Liver (tissue), 9 donors: ENCODE results near the gene RBFOX1. TPM values are rescaled to one million over a fixed set of nuclear protein-coding genes. Genes with fewer than 3 reads are reported as not detected.

Experiments
- DNase-seq: peaks from one replicate; pipeline ENCODE4 v3.0.0-alpha.2; 2017; ENCODE audit warnings: low spot score
- H3K27ac ChIP-seq, 2 donors: one replicate each; pipeline ENCODE4 v1.7.0; 2013; ENCODE audit warnings: inconsistent platforms in 2 of 2, low read length in 2 of 2, control low read depth in 1 of 2, low read depth in 1 of 2, mild to moderate bottlenecking in 1 of 2
- H3K27me3 ChIP-seq, 4 donors: one replicate each; pipeline versions ENCODE4 v1.6.1 to v1.7.0; 2013; ENCODE audit warnings: low read length in 3 of 4, inconsistent platforms in 1 of 4, mild to moderate bottlenecking in 1 of 4, moderate library complexity in 1 of 4; ENCODE audit not compliant: control insufficient read depth in 4 of 4, insufficient read depth in 4 of 4
- H3K36me3 ChIP-seq, 4 donors: one replicate each; pipeline versions ENCODE4 v1.6.1 to v1.7.0; 2013; ENCODE audit warnings: low read length in 3 of 4, mild to moderate bottlenecking in 3 of 4, low read depth in 1 of 4, moderate library complexity in 1 of 4; ENCODE audit not compliant: control insufficient read depth in 4 of 4, insufficient read depth in 3 of 4
- H3K4me1 ChIP-seq, 4 donors: one replicate each; pipeline versions ENCODE4 v1.6.1 to v1.7.0; 2013; ENCODE audit warnings: low read length in 3 of 4, mild to moderate bottlenecking in 3 of 4, moderate library complexity in 1 of 4; ENCODE audit not compliant: control insufficient read depth in 4 of 4, insufficient read depth in 4 of 4
- H3K4me3 ChIP-seq, 3 donors: one replicate each; pipeline versions ENCODE4 v1.6.1 to v1.7.0; 2013; ENCODE audit warnings: low read length in 3 of 3, control low read depth in 1 of 3, low read depth in 1 of 3, mild to moderate bottlenecking in 1 of 3
- H3K9ac ChIP-seq, 2 donors: one replicate each; pipeline ENCODE4 v1.7.0; 2013; ENCODE audit warnings: low read length in 2 of 2, mild to moderate bottlenecking in 2 of 2, moderate library complexity in 2 of 2, control low read depth in 1 of 2, low read depth in 1 of 2
- H3K9me3 ChIP-seq, 4 donors: one replicate each; pipeline versions ENCODE4 v1.6.1 to v1.7.0; 2013; ENCODE audit warnings: low read length in 3 of 4; ENCODE audit not compliant: control insufficient read depth in 4 of 4
- ATF3 ChIP-seq: IDR thresholded peaks from 2 replicates; pipeline ENCODE4 v1.6.1; 2016; ENCODE audit warnings: antibody characterized with exemption
- CTCF ChIP-seq: fragments of 150-350 bp; IDR thresholded peaks from 2 replicates; pipeline ENCODE4 v1.5.1; 2017; ENCODE audit warnings: improper control_type of control experiment, low read depth, low read length; ENCODE audit not compliant: missing input control
- EGR1 ChIP-seq, 2 donors: IDR thresholded peaks; 2 replicates each; pipeline ENCODE4 v1.6.1; 2016 to 2018; ENCODE audit warnings: antibody characterized with exemption in 2 of 2, low read depth in 2 of 2
- FOXA1 ChIP-seq: IDR thresholded peaks from 2 replicates; pipeline ENCODE4 v1.6.1; 2016; ENCODE audit warnings: antibody characterized with exemption
- FOXA2 ChIP-seq: IDR thresholded peaks from 2 replicates; pipeline ENCODE4 v1.6.1; 2016; ENCODE audit warnings: antibody characterized with exemption
- GABPA ChIP-seq, 2 donors: IDR thresholded peaks in 1 of 2; conservative IDR thresholded peaks in 1 of 2; 2 replicates each; pipeline ENCODE4 v1.6.1; 2016; ENCODE audit warnings: antibody characterized with exemption in 2 of 2, mild to moderate bottlenecking in 1 of 2, moderate library complexity in 1 of 2
- HNF4A ChIP-seq, 2 donors: conservative IDR thresholded peaks; 2 replicates each; pipeline ENCODE4 v1.6.1; 2016; ENCODE audit warnings: antibody characterized with exemption in 2 of 2, mild to moderate bottlenecking in 2 of 2
- HNF4G ChIP-seq: IDR thresholded peaks from 2 replicates; pipeline ENCODE4 v1.6.1; 2016; ENCODE audit warnings: antibody characterized with exemption
- JUND ChIP-seq, 2 donors: IDR thresholded peaks; 2 replicates each; pipeline ENCODE4 v1.6.1; 2016; ENCODE audit warnings: antibody characterized with exemption in 2 of 2
- MAX ChIP-seq: IDR thresholded peaks from 2 replicates; pipeline ENCODE4 v1.6.1; 2016; ENCODE audit warnings: antibody characterized with exemption
- NR2F2 ChIP-seq: IDR thresholded peaks from 2 replicates; pipeline ENCODE4 v1.6.1; 2016; ENCODE audit warnings: antibody characterized with exemption
- RAD21 ChIP-seq, 2 donors: IDR thresholded peaks; 2 replicates each; pipeline ENCODE4 v1.6.1; 2016; ENCODE audit warnings: antibody characterized with exemption in 2 of 2, mild to moderate bottlenecking in 2 of 2
- REST ChIP-seq: IDR thresholded peaks from 2 replicates; pipeline ENCODE4 v1.6.1; 2016; ENCODE audit warnings: antibody characterized with exemption, mild to moderate bottlenecking
- RXRA ChIP-seq, 2 donors: IDR thresholded peaks; 2 replicates each; pipeline ENCODE4 v1.6.1; 2017 to 2018; ENCODE audit warnings: antibody characterized with exemption in 2 of 2, mild to moderate bottlenecking in 1 of 2
- SP1 ChIP-seq: IDR thresholded peaks from 2 replicates; pipeline ENCODE4 v1.6.1; 2018; ENCODE audit warnings: antibody characterized with exemption, mild to moderate bottlenecking
- TAF1 ChIP-seq: conservative IDR thresholded peaks from 2 replicates; pipeline ENCODE4 v1.6.1; 2016; ENCODE audit warnings: antibody characterized with exemption, mild to moderate bottlenecking
- YY1 ChIP-seq: IDR thresholded peaks from 2 replicates; pipeline ENCODE4 v1.6.1; 2016; ENCODE audit warnings: antibody characterized with exemption, mild to moderate bottlenecking
- ZBTB33 ChIP-seq: IDR thresholded peaks from 2 replicates; pipeline ENCODE4 v1.6.1; 2016; ENCODE audit warnings: antibody characterized with exemption
- WGBS: extraction: QIAGEN DNeasy Blood & Tissue Kit; methylation state at CpG from one replicate; pipeline ENCODE4 v1.1.7; 2013; 5-methylcytosine and 5-hydroxymethylcytosine counted together
- polyA plus RNA-seq, 2 donors: library from polyadenylated mRNA; stranded (reverse) in 1 of 2; unstranded in 1 of 2; fragments of 200-250 nt in 1 of 2; fragments of >200 nt in 1 of 2; fragmentation: Nextera tagmentation in 1 of 2; extraction: Ambion mirVana in 1 of 2; gene quantifications; one replicate each; pipeline versions ENCODE4 v1.2.1 to v1.2.3, GENCODE V29; 2013 to 2015
- total RNA-seq, 2 donors: library from RNA; depleted of rRNA; stranded (reverse); fragments of >200 nt; gene quantifications; one replicate each; pipeline ENCODE4 v1.2.3, GENCODE V29; 2014
- donor health status: healthy.
- donor health status: healthy.
- donor health status: healthy.
- donor health status: healthy.
- donor health status: healthy.

Gene RBFOX1
- total and polyA plus RNA-seq, 4 donors: not detected

GRCh38 chr16:7532534-7532933 lies 199.9 kb downstream of the RBFOX1 start:
- TF ChIP-seq HNF4G: no peak
- no peak for TF ChIP-seq RAD21 (IDR thresholded peaks at IDR 0.05)
- TF ChIP-seq MAX: no peak
- no peak for TF ChIP-seq FOXA1
- no peak for TF ChIP-seq SP1
- TF ChIP-seq RXRA (IDR thresholded peaks at IDR 0.05): no peak
- TF ChIP-seq CTCF: no peak
- TF ChIP-seq TAF1: no peak
- TF ChIP-seq JUND (IDR thresholded peaks at IDR 0.05): no peak
- TF ChIP-seq FOXA2: no peak
- no peak for TF ChIP-seq EGR1 (IDR thresholded peaks at IDR 0.05; ENCODE audit: low read depth in 2 of 2)
- TF ChIP-seq ZBTB33: no peak
- TF ChIP-seq GABPA (IDR thresholded peaks at IDR 0.05 in 1 of 2, conservative IDR thresholded peaks at IDR 0.05 in 1 of 2): no peak
- no peak for TF ChIP-seq HNF4A (conservative IDR thresholded peaks at IDR 0.05)
- TF ChIP-seq NR2F2: no peak
- TF ChIP-seq ATF3: no peak
- no peak for TF ChIP-seq YY1
- TF ChIP-seq REST: no peak
- H3K27me3 ChIP-seq: peaks cover 0 to 3% (median 0%) of the 10 kb centered on the region in 4 donors
- no peaks in the 10 kb centered on the region for H3K4me1 ChIP-seq
- H3K4me3 ChIP-seq: no peak overlapping the region
- no peaks in the 10 kb centered on the region for H3K9me3 ChIP-seq
- H3K36me3 ChIP-seq: no peaks in the 10 kb centered on the region
- no peak overlapping the region for H3K9ac ChIP-seq
- no peak for DNase-seq
- WGBS: 84% methylated on average over 6 of the region's 6 CpGs
- no peak overlapping the region for H3K27ac ChIP-seq
